Right lobe of liver (tissue), 4 donors: ENCODE data around the gene HOXC4.

ENCODE experiments used
- POLR2A ChIP-seq: fragments of 450-650 bp; IDR thresholded peaks from one replicate; pipeline ENCODE4 v1.6.1; 2017; ENCODE audit warnings: antibody characterized with exemption, mild to moderate bottlenecking
- TF ChIP-seq, protein P1 (sequence below), 4 donors: fragments of 200-600 bp in 3 of 4; fragments of 450-650 bp in 1 of 4; IDR thresholded peaks; one replicate each; pipeline versions ENCODE4 v1.5.1 to v1.8.0; 2016 to 2022; ENCODE audit warnings: antibody characterized with exemption in 4 of 4, mild to moderate bottlenecking in 2 of 4
- donor health status: DM: no; HTN: no; CAD: no.
- donor health status: DM: no; HTN: no; CAD: no.
- donor health status: DM: no; HTN: yes; CAD: no.

- TF ChIP-seq, protein P1, sequence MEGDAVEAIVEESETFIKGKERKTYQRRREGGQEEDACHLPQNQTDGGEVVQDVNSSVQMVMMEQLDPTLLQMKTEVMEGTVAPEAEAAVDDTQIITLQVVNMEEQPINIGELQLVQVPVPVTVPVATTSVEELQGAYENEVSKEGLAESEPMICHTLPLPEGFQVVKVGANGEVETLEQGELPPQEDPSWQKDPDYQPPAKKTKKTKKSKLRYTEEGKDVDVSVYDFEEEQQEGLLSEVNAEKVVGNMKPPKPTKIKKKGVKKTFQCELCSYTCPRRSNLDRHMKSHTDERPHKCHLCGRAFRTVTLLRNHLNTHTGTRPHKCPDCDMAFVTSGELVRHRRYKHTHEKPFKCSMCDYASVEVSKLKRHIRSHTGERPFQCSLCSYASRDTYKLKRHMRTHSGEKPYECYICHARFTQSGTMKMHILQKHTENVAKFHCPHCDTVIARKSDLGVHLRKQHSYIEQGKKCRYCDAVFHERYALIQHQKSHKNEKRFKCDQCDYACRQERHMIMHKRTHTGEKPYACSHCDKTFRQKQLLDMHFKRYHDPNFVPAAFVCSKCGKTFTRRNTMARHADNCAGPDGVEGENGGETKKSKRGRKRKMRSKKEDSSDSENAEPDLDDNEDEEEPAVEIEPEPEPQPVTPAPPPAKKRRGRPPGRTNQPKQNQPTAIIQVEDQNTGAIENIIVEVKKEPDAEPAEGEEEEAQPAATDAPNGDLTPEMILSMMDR (IDR thresholded peaks at IDR 0.05), result no peak
- TF ChIP-seq POLR2A, result no peak
Observed at GRCh38 chr12:54038871-54039414, 14.7 kb upstream of the HOXC4 start.
